ENCODE measurements around the gene PDPR. TPM values are rescaled to one million over a fixed set of nuclear protein-coding genes. Genes with fewer than 3 reads are reported as not detected.
"Not testable (repeated sequence)": the region's sequence is repeated elsewhere in the genome, so short reads cannot be mapped to it uniquely, and the experiment has no call there.

PDPR gene
- total and polyA plus RNA-seq, 2 experiments from 2014 or later = 8.3 to 38.2 TPM

DNA sequence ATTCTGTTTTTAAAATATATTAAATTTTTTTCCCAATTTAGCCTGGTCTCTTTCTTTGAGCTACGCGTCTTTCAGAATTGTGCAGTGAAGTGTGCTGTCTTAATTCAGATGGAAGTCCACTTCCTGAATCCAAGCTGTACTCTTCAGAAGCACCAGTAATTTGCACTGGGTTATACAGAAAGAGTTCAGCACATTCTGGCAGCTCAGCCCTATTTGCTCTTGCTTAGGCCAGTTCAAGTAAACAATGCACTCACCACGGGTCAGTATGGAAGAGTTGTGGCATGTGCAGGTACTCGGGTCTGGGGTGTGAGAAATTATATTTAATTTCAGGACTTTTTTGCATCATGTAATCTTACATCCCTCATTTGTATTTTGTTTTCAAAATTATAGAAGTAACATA is 25.3 kb upstream of the PDPR start:
- not testable (repeated sequence) for H3K9me3 Mint-ChIP-seq; H3K36me3 Mint-ChIP-seq (ENCODE audit: low read depth); H3F3A ChIP-seq (replicated peaks; ENCODE audit: low read depth); DNase-seq (ENCODE audit: low spot score); H3K4me3 Mint-ChIP-seq; H3K9me2 ChIP-seq (ENCODE audit: insufficient read depth); H4K20me1 ChIP-seq (replicated peaks; ENCODE audit: insufficient read depth); H3K4me1 Mint-ChIP-seq; H3K27ac ChIP-seq (ENCODE audit: low read depth); H3K4me2 ChIP-seq; H3K36me3 ChIP-seq (ENCODE audit: insufficient read depth); H2AFZ ChIP-seq; H3K79me2 ChIP-seq (replicated peaks; ENCODE audit: insufficient read depth); H3K27ac Mint-ChIP-seq; ATAC-seq; H3K4me3 ChIP-seq; H3K4me1 ChIP-seq (ENCODE audit: insufficient read depth); H3K27me3 Mint-ChIP-seq (ENCODE audit: insufficient read depth, low read depth, poor library complexity); H3K27me3 ChIP-seq (ENCODE audit: insufficient read depth)

DNA sequence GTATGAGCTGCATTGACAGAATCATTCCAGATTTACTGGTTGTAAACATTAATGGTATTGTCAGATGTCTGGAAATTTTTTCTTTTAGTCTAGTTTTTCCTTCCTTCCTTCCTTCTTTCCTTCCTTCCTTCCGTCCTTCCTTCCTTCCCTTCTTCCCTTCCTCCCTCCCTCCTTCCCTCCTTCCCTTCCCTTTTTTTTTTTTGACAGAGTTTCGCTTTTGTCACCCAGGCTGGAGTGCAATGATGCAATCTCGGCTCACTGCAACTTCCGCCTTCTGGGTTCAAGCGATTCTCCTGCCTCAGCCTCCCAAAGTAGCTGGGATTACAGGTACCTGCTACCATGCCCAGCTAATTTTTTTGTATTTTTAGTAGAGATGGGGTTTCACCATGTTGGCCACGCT is 24.8 kb upstream of the PDPR start:
- H3K4me1 ChIP-seq (ENCODE audit: insufficient read depth); H3K9me3 Mint-ChIP-seq: not testable (repeated sequence)

GRCh38 chr16:70091104-70091503 is 23.0 kb upstream of the PDPR start:
- not testable (repeated sequence) for H3K4me3 Mint-ChIP-seq; H3K27ac ChIP-seq (ENCODE audit: low read depth); H3K4me1 ChIP-seq (ENCODE audit: insufficient read depth); H3K4me2 ChIP-seq; H3K27me3 Mint-ChIP-seq (ENCODE audit: insufficient read depth, low read depth, poor library complexity); ATAC-seq; H3K36me3 ChIP-seq (ENCODE audit: insufficient read depth); H3K79me2 ChIP-seq (replicated peaks; ENCODE audit: insufficient read depth); H3K4me3 ChIP-seq; DNase-seq (ENCODE audit: low spot score); H4K20me1 ChIP-seq (replicated peaks; ENCODE audit: insufficient read depth); H3K27ac Mint-ChIP-seq; H3K9me2 ChIP-seq (ENCODE audit: insufficient read depth); H3F3A ChIP-seq (replicated peaks; ENCODE audit: low read depth); H3K4me1 Mint-ChIP-seq; H3K36me3 Mint-ChIP-seq (ENCODE audit: low read depth); H3K27me3 ChIP-seq (ENCODE audit: insufficient read depth); H2AFZ ChIP-seq; H3K9me3 Mint-ChIP-seq

More for the DNA sequence above, 24.8 kb upstream of the PDPR start:
- not testable (repeated sequence) for H3K4me2 ChIP-seq; H3K36me3 ChIP-seq (ENCODE audit: insufficient read depth); H4K20me1 ChIP-seq (replicated peaks; ENCODE audit: insufficient read depth); DNase-seq (ENCODE audit: low spot score); H3F3A ChIP-seq (replicated peaks; ENCODE audit: low read depth); H2AFZ ChIP-seq; H3K4me1 Mint-ChIP-seq; H3K27me3 ChIP-seq (ENCODE audit: insufficient read depth); H3K4me3 Mint-ChIP-seq; H3K79me2 ChIP-seq (replicated peaks; ENCODE audit: insufficient read depth); H3K27me3 Mint-ChIP-seq (ENCODE audit: insufficient read depth, low read depth, poor library complexity); H3K27ac Mint-ChIP-seq; H3K27ac ChIP-seq (ENCODE audit: low read depth); H3K9me2 ChIP-seq (ENCODE audit: insufficient read depth); H3K4me3 ChIP-seq; ATAC-seq; H3K36me3 Mint-ChIP-seq (ENCODE audit: low read depth)

DNA sequence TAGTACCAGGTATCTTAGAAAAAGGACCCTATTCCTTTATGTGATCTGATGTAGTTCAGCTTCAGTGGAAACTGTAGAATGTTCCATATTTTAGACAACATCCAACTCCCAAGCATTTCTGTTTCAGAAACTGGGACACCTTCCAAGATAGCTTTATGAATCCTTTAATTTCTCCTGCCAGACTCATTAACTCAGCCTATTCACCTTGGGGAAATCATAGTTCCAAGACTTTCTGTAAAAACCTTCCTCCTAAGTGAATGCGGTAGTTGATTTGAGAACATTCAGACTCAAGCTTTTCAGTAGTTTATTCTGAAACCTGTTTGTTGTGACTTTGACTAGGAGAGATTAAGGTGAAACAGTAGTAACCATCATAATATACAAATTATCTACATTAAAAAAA is 20.0 kb upstream of the PDPR start:
- DNase-seq (ENCODE audit: low spot score); H3K4me1 Mint-ChIP-seq; H3K36me3 ChIP-seq (ENCODE audit: insufficient read depth); H3K27ac Mint-ChIP-seq; H2AFZ ChIP-seq; H3K9me2 ChIP-seq (ENCODE audit: insufficient read depth); H3K4me2 ChIP-seq; H3K4me1 ChIP-seq (ENCODE audit: insufficient read depth); H3K27ac ChIP-seq (ENCODE audit: low read depth); H3K4me3 ChIP-seq; H3K9me3 Mint-ChIP-seq; ATAC-seq; H3K79me2 ChIP-seq (replicated peaks; ENCODE audit: insufficient read depth); H3K27me3 ChIP-seq (ENCODE audit: insufficient read depth); H3K27me3 Mint-ChIP-seq (ENCODE audit: insufficient read depth, low read depth, poor library complexity); H3K36me3 Mint-ChIP-seq (ENCODE audit: low read depth); H3F3A ChIP-seq (replicated peaks; ENCODE audit: low read depth); H3K4me3 Mint-ChIP-seq; H4K20me1 ChIP-seq (replicated peaks; ENCODE audit: insufficient read depth): not testable (repeated sequence)

DNA sequence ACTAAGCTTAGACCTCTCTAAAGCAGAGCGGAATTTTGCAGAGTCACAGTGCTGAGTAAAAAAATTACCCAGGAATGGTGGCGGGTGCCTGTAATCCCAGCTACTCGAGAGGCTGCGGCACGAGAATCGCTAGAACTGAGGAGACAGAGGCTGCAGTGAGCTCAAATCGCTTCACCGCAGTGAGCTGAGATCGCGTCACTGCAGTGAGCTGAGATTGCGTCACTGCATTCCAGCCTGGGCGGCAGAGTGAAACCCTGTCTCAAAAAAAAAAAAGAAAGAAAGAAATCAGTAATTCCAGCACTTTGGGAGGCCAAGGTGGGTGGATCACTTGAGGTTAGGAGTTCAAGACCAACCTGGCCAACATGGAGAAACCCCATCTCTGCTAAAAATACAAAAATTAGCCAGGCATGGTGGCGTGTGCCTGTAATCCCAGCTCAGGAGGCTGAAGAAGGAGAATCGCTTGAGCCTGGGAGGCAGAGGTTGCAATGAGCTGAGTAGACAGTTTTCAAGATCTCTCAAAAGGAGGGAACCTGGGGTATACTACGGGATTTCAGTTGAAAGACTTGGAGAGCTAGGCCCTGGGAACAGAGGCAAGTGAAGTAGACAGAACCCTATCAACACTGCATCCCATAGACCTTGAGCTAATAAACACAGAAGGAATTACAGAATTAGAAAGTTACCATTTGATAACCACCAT is 4.4 kb upstream of the PDPR start:
- not testable (repeated sequence) for H3K36me3 ChIP-seq (ENCODE audit: insufficient read depth); H3K27ac Mint-ChIP-seq; H2AFZ ChIP-seq; H3K27me3 Mint-ChIP-seq (ENCODE audit: insufficient read depth, low read depth, poor library complexity); H3K9me2 ChIP-seq (ENCODE audit: insufficient read depth); H3K79me2 ChIP-seq (replicated peaks; ENCODE audit: insufficient read depth); H3K27ac ChIP-seq (ENCODE audit: low read depth); H3K4me1 ChIP-seq (ENCODE audit: insufficient read depth); H4K20me1 ChIP-seq (replicated peaks; ENCODE audit: insufficient read depth); H3K4me1 Mint-ChIP-seq; H3K4me3 Mint-ChIP-seq; H3K4me2 ChIP-seq; H3K4me3 ChIP-seq; H3K36me3 Mint-ChIP-seq (ENCODE audit: low read depth); ATAC-seq; H3K27me3 ChIP-seq (ENCODE audit: insufficient read depth); H3F3A ChIP-seq (replicated peaks; ENCODE audit: low read depth); H3K9me3 Mint-ChIP-seq
- peak; percentile 25 for DNase-seq (ENCODE audit: low spot score)

GRCh38 chr16:70112162-70112561 is 2.0 kb upstream of the PDPR start:
- not testable (repeated sequence) for H3K27me3 ChIP-seq (ENCODE audit: insufficient read depth); H3K9me2 ChIP-seq (ENCODE audit: insufficient read depth); H3K4me1 ChIP-seq (ENCODE audit: insufficient read depth); DNase-seq (ENCODE audit: low spot score); H4K20me1 ChIP-seq (replicated peaks; ENCODE audit: insufficient read depth); ATAC-seq; H3K36me3 ChIP-seq (ENCODE audit: insufficient read depth); H3K9me3 Mint-ChIP-seq; H3K27ac ChIP-seq (ENCODE audit: low read depth); H3K36me3 Mint-ChIP-seq (ENCODE audit: low read depth); H3F3A ChIP-seq (replicated peaks; ENCODE audit: low read depth); H3K27ac Mint-ChIP-seq; H3K27me3 Mint-ChIP-seq (ENCODE audit: insufficient read depth, low read depth, poor library complexity); H3K4me3 ChIP-seq; H2AFZ ChIP-seq; H3K4me1 Mint-ChIP-seq; H3K4me2 ChIP-seq; H3K4me3 Mint-ChIP-seq
- peaks cover 23% of the 10 kb centered on the region for H3K79me2 ChIP-seq (replicated peaks; ENCODE audit: insufficient read depth)

DNA sequence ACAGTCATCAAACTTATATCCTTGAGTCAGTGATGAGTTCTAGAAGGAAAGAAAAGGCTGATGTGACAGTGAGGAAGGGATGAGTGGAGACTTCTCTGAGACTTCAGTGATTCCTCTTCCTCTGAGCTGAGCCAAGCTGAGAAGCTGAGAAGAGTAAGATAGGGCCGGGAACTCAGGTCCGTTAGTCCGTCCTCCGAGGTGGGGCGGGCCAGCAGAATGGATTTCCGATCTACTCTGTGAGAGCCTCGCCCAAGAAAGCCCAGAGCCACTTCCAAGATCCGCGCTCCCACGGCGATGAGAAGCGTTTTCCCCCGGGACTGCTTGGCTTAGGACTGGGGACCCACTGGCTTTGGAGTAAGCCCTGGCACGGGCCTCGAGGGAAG is 542 bp upstream of the PDPR start:
- peak overlapping the region; percentile 90 for H3K4me2 ChIP-seq

More for the DNA sequence above, 542 bp upstream of the PDPR start:
- not testable (repeated sequence) for H4K20me1 ChIP-seq (replicated peaks; ENCODE audit: insufficient read depth); H3K27me3 Mint-ChIP-seq (ENCODE audit: insufficient read depth, low read depth, poor library complexity); H3K27ac Mint-ChIP-seq; DNase-seq (ENCODE audit: low spot score); H3K9me2 ChIP-seq (ENCODE audit: insufficient read depth); H3F3A ChIP-seq (replicated peaks; ENCODE audit: low read depth); H3K9me3 Mint-ChIP-seq; H3K36me3 ChIP-seq (ENCODE audit: insufficient read depth); H3K27me3 ChIP-seq (ENCODE audit: insufficient read depth); H3K27ac ChIP-seq (ENCODE audit: low read depth); H3K4me1 Mint-ChIP-seq; H3K4me1 ChIP-seq (ENCODE audit: insufficient read depth); H2AFZ ChIP-seq
- H3K79me2 ChIP-seq (replicated peaks; ENCODE audit: insufficient read depth) = peaks cover 37% of the 10 kb centered on the region
- H3K4me3 ChIP-seq = peak overlapping the region; percentile 93
- peak overlapping the region; percentile 97 for H3K4me3 Mint-ChIP-seq
- peak; percentile 48 for ATAC-seq
- peaks cover 12% of the 10 kb centered on the region for H3K36me3 Mint-ChIP-seq (ENCODE audit: low read depth)
